T-cell (primary cell): ENCODE data around the gene OSR1. TPM values are rescaled to one million over a fixed set of nuclear protein-coding genes. Genes with fewer than 3 reads are reported as not detected.
"Not testable (repeated sequence)": the region's sequence is repeated elsewhere in the genome, so short reads cannot be mapped to it uniquely, and the experiment has no call there.

Experiments
- ATAC-seq, 4 experiments: fragments of 200-7000 bp in 3 of 4; fragments of 150-1000 bp in 1 of 4; cut with Tn5 transposase; replicated peaks in 1 of 4; 1 replicate in 3 of 4; 2 replicates in 1 of 4; pipeline ENCODE4 v1.10.0; 2021; ENCODE audit warnings: moderate library complexity in 3 of 4, mild to moderate bottlenecking in 2 of 4, moderate number of reproducible peaks in 1 of 4
- CTCF ChIA-PET, 2 donors: fragments of 300-600 bp; sonication (Branson Sonifier 250); formaldehyde crosslinking; loops; one replicate each; lab custom pipeline; 2022; ENCODE audit warnings: antibody characterized with exemption in 2 of 2; lab: Charles Lee
- POLR2A ChIA-PET, 2 donors: fragments of 300-600 bp; sonication (Branson Sonifier 250); formaldehyde crosslinking; loops; one replicate each; lab custom pipeline; 2022; ENCODE audit warnings: antibody characterized with exemption in 2 of 2; lab: Charles Lee
- DNase-seq, 35 experiments: peaks; one replicate each; pipeline versions ENCODE4 v3.0.0 to v3.0.0-alpha.2; 2013 to 2023
- H3K27ac ChIP-seq: one replicate; pipeline ENCODE4 v1.5.1; 2013; ENCODE audit warnings: low read length
- H3K27me3 ChIP-seq, 2 experiments: replicated peaks in 1 of 2; 1 replicate in 1 of 2; 2 replicates in 1 of 2; pipeline versions ENCODE4 v1.6.1 to v1.7.0; 2013; ENCODE audit warnings: low read length in 1 of 2, mixed read lengths in 1 of 2; ENCODE audit not compliant: control insufficient read depth in 2 of 2, insufficient read depth in 2 of 2; ENCODE audit errors: extremely low read depth in 1 of 2
- H3K36me3 ChIP-seq, 2 donors: 1 replicate in 1 of 2; 2 replicates in 1 of 2; pipeline versions ENCODE4 v1.6.1 to v1.7.0; 2013; ENCODE audit warnings: low read length in 1 of 2; ENCODE audit not compliant: control insufficient read depth in 2 of 2, insufficient read depth in 1 of 2; ENCODE audit errors: extremely low read depth in 1 of 2
- H3K4me1 ChIP-seq, 2 experiments: 1 replicate in 1 of 2; 2 replicates in 1 of 2; pipeline versions ENCODE4 v1.6.1 to v1.7.0; 2013; ENCODE audit warnings: low read length in 2 of 2, mixed read lengths in 1 of 2; ENCODE audit not compliant: insufficient read depth in 2 of 2, control insufficient read depth in 1 of 2; ENCODE audit errors: extremely low read depth in 1 of 2
- H3K4me3 ChIP-seq, 2 donors: 1 replicate in 1 of 2; 2 replicates in 1 of 2; pipeline versions ENCODE4 v1.5.1 to v1.7.0; 2013; ENCODE audit warnings: mild to moderate bottlenecking in 2 of 2, low read length in 1 of 2, moderate library complexity in 1 of 2; ENCODE audit not compliant: control insufficient read depth in 1 of 2; ENCODE audit errors: extremely low read depth in 1 of 2
- H3K9me3 ChIP-seq: 2 replicates; pipeline ENCODE4 v1.7.0; 2013
- H3K27ac Mint-ChIP-seq, 2 donors: one replicate each; pipeline ENCODE4 v1.8.0; 2020 to 2021; ENCODE audit warnings: mild to moderate bottlenecking in 2 of 2, mixed read lengths in 2 of 2
- H3K27me3 Mint-ChIP-seq, 2 donors: one replicate each; pipeline ENCODE4 v1.8.0; 2021 to 2022; ENCODE audit warnings: mixed read lengths in 2 of 2
- H3K36me3 Mint-ChIP-seq: one replicate; pipeline ENCODE4 v1.8.0; 2021; ENCODE audit warnings: mixed read lengths
- H3K4me1 Mint-ChIP-seq, 3 donors: one replicate each; pipeline ENCODE4 v1.8.0; 2020 to 2022; ENCODE audit warnings: mixed read lengths in 3 of 3, mild to moderate bottlenecking in 1 of 3
- H3K4me3 Mint-ChIP-seq, 3 donors: one replicate each; pipeline ENCODE4 v1.8.0; 2020 to 2022; ENCODE audit warnings: mild to moderate bottlenecking in 3 of 3, mixed read lengths in 3 of 3, moderate library complexity in 3 of 3
- H3K9me3 Mint-ChIP-seq, 3 donors: one replicate each; pipeline ENCODE4 v1.8.0; 2020 to 2022; ENCODE audit warnings: mixed read lengths in 3 of 3
- WGBS: methylation state at CpG from one replicate; pipeline ENCODE4 v1.1.5; 2013; ENCODE audit warnings: missing lambda C conversion rate; ENCODE audit not compliant: insufficient coverage; 5-methylcytosine and 5-hydroxymethylcytosine counted together
- total RNA-seq, 35 experiments: library from RNA in 6 of 35; stranded (reverse) in 6 of 35; fragments of 120-200 nt in 1 of 35; gene quantifications; one replicate each; pipeline versions ENCODE4 v1.2.1 to v1.2.4 and lab custom pipeline; 2013 to 2026

OSR1 gene
- total RNA-seq, 5 donors from 2014 or later (not counting 1 experiment from before 2014, with no cell fraction given) = not detected

DNA sequence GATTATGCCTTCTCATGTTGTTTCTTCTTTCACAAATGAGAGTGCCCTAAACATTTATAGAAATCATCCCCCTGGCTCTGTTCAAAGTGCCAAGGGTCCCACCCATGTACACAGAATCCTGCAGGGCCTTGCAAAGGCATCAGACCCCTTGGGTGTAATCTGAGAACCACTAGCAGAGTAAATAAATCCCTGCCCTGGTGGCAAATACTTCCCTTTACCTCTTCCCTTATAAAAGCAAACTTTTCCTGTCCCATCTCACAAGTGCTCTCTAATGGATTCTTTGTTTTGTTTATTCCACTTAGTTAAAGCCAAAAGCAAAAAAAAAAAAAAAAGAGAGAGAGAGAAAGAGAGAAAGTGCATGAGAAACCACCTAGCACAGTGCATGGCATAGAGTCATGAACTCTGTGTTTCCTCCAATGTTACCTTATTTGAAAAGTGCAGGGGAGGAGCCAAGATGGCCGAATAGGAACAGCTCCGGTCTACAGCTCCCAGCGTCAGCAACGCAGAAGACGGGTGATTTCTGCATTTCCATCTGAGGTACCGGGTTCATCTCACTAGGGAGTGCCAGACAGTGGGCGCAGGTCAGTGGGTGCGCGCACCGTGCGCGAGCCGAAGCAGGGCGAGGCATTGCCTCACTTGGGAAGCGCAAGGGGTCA is 52.9 kb downstream of the OSR1 start:
- H3K27ac ChIP-seq, H3K27me3 Mint-ChIP-seq, ATAC-seq, H3K36me3 Mint-ChIP-seq, H3K9me3 ChIP-seq, H3K4me1 Mint-ChIP-seq, H3K4me3 Mint-ChIP-seq, H3K36me3 ChIP-seq, DNase-seq, H3K27me3 ChIP-seq, POLR2A ChIA-PET, H3K9me3 Mint-ChIP-seq, H3K4me3 ChIP-seq, H3K27ac Mint-ChIP-seq, H3K4me1 ChIP-seq, CTCF ChIA-PET: not testable (repeated sequence)
- 95% methylated on average over 4 of the region's 15 CpGs for WGBS

DNA sequence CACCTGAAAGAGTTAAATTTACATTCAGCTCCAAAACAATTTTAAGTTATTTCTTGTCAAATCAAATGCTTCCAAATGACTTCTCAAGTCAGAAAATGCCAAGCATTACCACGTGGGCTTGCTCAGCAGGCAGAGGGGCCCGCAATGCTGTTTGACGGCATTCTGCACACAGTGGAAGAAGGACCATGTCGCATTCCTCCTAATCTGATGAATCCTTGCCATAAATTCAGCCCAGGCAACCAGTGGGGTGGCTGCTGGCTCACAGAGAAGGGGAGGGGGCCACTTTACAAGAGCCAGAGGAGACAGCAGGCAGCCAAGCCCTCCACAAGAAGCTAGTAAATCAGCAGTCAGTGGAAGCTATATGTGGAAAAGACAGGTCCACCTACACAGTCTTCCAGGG is 56.7 kb downstream of the OSR1 start:
- CTCF ChIA-PET = no interaction called here
- Mint-ChIP-seq H3K27ac (no peak overlapping the region), H3K4me1 (peaks cover 0 to 2% (median 0%) of the 10 kb centered on the region in 3 donors), H3K27me3 (no peaks in the 10 kb centered on the region), H3K36me3 (peaks cover 7% of the 10 kb centered on the region), H3K9me3 (peaks cover 0 to 6% (median 0%) of the 10 kb centered on the region in 3 donors), H3K4me3 (no peak overlapping the region)
- Histone ChIP-seq H3K27me3 (no peaks in the 10 kb centered on the region), H3K9me3 (no peaks in the 10 kb centered on the region), H3K4me3 (no peak overlapping the region), H3K4me1 (no peaks in the 10 kb centered on the region), H3K36me3 (no peaks in the 10 kb centered on the region), H3K27ac (no peak overlapping the region)
- WGBS = 78% methylated on average over 4 of the region's 4 CpGs
- DNase-seq (no peak), ATAC-seq (no peak)
- POLR2A ChIA-PET = no interaction called here
